H1 (cell line): ENCODE results near the gene DMXL1. TPM values are rescaled to one million over a fixed set of nuclear protein-coding genes. Genes with fewer than 3 reads are reported as not detected.

Experiments
- CHD7 ChIP-seq: fragments of 300-600 bp; sonication (generic); IDR thresholded peaks from 2 replicates; pipeline ENCODE4 v1.7.1; 2012; ENCODE audit warnings: low read length, moderate library complexity, mild to moderate bottlenecking, inconsistent platforms; ENCODE audit not compliant: insufficient replicate concordance
- E2F6 ChIP-seq: IDR thresholded peaks from 2 replicates; pipeline ENCODE4 v1.6.1; 2012; ENCODE audit warnings: inconsistent platforms
- EZH2 ChIP-seq: fragments of 200-600 bp; sonication (generic); IDR thresholded peaks from 2 replicates; pipeline ENCODE4 v1.7.1; 2012; ENCODE audit warnings: low read depth, mild to moderate bottlenecking, moderate library complexity, low read length, inconsistent platforms; ENCODE audit not compliant: severe bottlenecking
- FOSL1 ChIP-seq: IDR thresholded peaks from 2 replicates; pipeline ENCODE4 v1.6.1; 2011; ENCODE audit warnings: mild to moderate bottlenecking, low read depth, low read length, moderate library complexity; ENCODE audit not compliant: insufficient read depth
- RFX5 ChIP-seq: IDR thresholded peaks from 2 replicates; pipeline ENCODE4 v1.6.1; 2011; ENCODE audit warnings: low read depth, low read length, improper control_type of control experiment, borderline replicate concordance
- RNF2 ChIP-seq: fragments of 200-900, 300-1000 bp; sonication (generic); IDR thresholded peaks from 2 replicates; pipeline ENCODE4 v1.7.1; 2016; ENCODE audit warnings: borderline replicate concordance, low read depth, mild to moderate bottlenecking, antibody characterized with exemption, low read length; ENCODE audit not compliant: poor library complexity, severe bottlenecking; ENCODE audit errors: missing control alignments
- SAP30 ChIP-seq: fragments of 300-600 bp; sonication (generic); IDR thresholded peaks from 2 replicates; pipeline ENCODE4 v1.7.1; 2012; ENCODE audit warnings: low read length, moderate library complexity, mild to moderate bottlenecking, inconsistent platforms; ENCODE audit not compliant: insufficient read depth, insufficient replicate concordance
- polyA plus RNA-seq, 7 experiments: library from polyadenylated mRNA; depleted of rRNA in 3 of 7; stranded (reverse) in 5 of 7; unstranded in 2 of 7; fragments of >200 nt in 5 of 7; fragments of 200-250 nt in 2 of 7; gene quantifications; 1 replicate in 5 of 7; 2 replicates in 1 of 7; 4 replicates in 1 of 7; pipeline versions ENCODE4 v1.2.1 to v1.2.3, GENCODE V29; 2011 to 2013; ENCODE audit warnings: missing spikeins in 2 of 7, mixed read lengths in 2 of 7
- total RNA-seq: library from RNA; stranded (reverse); fragmentation: NEBNext Ultra II Directional; extraction: Animal tissue kit (Norgen Biotek cat#: 25700); gene quantifications from 2 replicates; pipeline ENCODE4 v1.2.1, GENCODE V29; 2021

DMXL1 gene
- total and polyA plus RNA-seq, 2 of the 8 experiments (the other 6 are each of a cell fraction or from before 2014, with no cell fraction given), result 10.1 to 43.9 TPM

- TF ChIP-seq CHD7 (no peak), SAP30 (no peak), RFX5 (no peak), FOSL1 (no peak), RNF2 (no peak), E2F6 (no peak), EZH2 (no peak)
These were observed 136.2 kb downstream of the DMXL1 start (continued) for GRCh38 chr5:119207105-119207504.
